GM12878 (cell line): ENCODE results near the gene CNN2. TPM values are rescaled to one million over a fixed set of nuclear protein-coding genes. Genes with fewer than 3 reads are reported as not detected.

Source experiments
- ZBTB11 ChIP-seq: fragments of 450-650 bp; formaldehyde crosslinking; IDR thresholded peaks from 2 replicates; pipeline ENCODE4 v1.5.0; 2022; ENCODE audit warnings: mild to moderate bottlenecking, missing genetic modification characterization
- ZBTB4 ChIP-seq: fragments of 450-650 bp; formaldehyde crosslinking; IDR thresholded peaks from 2 replicates; pipeline ENCODE4 v1.4.0; 2022; ENCODE audit warnings: mild to moderate bottlenecking, moderate library complexity
- polyA plus RNA-seq, 11 experiments: library from polyadenylated mRNA; depleted of rRNA in 4 of 11; unstranded in 6 of 11; stranded (reverse) in 5 of 11; fragments of >200 nt; fragmentation: Nextera tagmentation in 4 of 11; fragmentation: Illumina TruSeq in 1 of 11; extraction: Ambion mirVana in 4 of 11; extraction: Trizol in 1 of 11; gene quantifications; 1 replicate in 1 of 11; 2 replicates in 10 of 11; pipeline versions ENCODE4 v1.2.1 to v1.2.3, GENCODE V29; 2011 to 2016; ENCODE audit warnings: inconsistent platforms in 2 of 11, missing spikeins in 2 of 11, low read depth in 1 of 11
- total RNA-seq, 4 experiments: library from RNA; depleted of rRNA in 3 of 4; stranded (reverse); fragments of >200 nt in 3 of 4; fragmentation: Illumina TruSeq in 1 of 4; extraction: Trizol in 1 of 4; gene quantifications; 2 replicates each; pipeline versions ENCODE4 v1.2.1 to v1.2.3, GENCODE V29; 2013 to 2021

Gene CNN2
- total and polyA plus RNA-seq, 10 of the 15 experiments (the other 5 are each of a cell fraction or from before 2014, with no cell fraction given): 34.7 to 311 (median 172) TPM

DNA sequence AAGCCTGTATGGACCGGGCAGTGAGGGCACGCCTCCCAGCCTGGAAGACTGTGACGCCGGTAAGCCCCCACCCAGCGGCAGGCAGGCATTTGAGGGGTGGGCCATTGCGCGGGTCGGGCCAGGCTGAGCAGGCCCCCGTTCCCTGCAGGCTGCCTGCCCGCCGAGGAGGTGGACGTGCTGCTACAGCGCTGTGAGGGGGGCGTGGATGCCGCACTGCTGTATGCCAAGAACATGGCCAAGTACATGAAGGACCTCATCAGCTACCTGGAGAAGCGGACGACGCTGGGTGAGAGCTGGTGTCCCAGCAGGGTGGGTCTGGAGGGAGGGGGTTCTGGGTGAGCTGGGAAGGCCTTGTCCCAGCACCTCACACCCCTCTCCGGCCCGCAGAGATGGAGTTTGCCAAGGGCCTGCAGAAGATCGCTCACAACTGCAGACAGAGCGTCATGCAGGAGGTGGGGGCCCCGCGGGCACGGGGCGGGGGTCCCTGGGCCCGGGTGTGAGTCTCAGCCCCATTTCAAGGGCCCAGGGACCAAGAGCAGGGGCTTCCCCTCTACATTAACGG is 47.6 kb downstream of the CNN2 start (continued):
- TF ChIP-seq ZBTB4: no peak
- no peak for TF ChIP-seq ZBTB11 (CRISPR knock-in tag)
- TF ChIP-seq, all 136 proteins: peak for 0
